ENCODE measurements around the gene AIFM3.

Gene AIFM3

GRCh38 chr22:20973634-20974286 is 6.7 kb downstream of the AIFM3 start:
- in situ Hi-C loops (cut with MboI; ENCODE audit: low sequenced_read_pairs): no loop called here

GRCh38 chr22:20974336-20974955 is 7.4 kb downstream of the AIFM3 start:
- in situ Hi-C loops (cut with MboI; ENCODE audit: low sequenced_read_pairs): no loop called here

- in situ Hi-C loops (cut with MboI; ENCODE audit: low sequenced_read_pairs): no loop called here
Observed at GRCh38 chr22:20975541-20976290, 8.7 kb downstream of the AIFM3 start.

- in situ Hi-C loops (cut with MboI; ENCODE audit: low sequenced_read_pairs): no loop called here
Observed at GRCh38 chr22:20976291-20976877, 9.3 kb downstream of the AIFM3 start.

GRCh38 chr22:20977019-20977418 is 10.0 kb downstream of the AIFM3 start:
- in situ Hi-C loops (cut with MboI; ENCODE audit: low sequenced_read_pairs): no loop called here

GRCh38 chr22:20977516-20978170 is 10.6 kb downstream of the AIFM3 start:
- in situ Hi-C loops (cut with MboI; ENCODE audit: low sequenced_read_pairs): no loop called here

- in situ Hi-C loops (cut with MboI; ENCODE audit: low sequenced_read_pairs): no loop called here
Observed at GRCh38 chr22:20978419-20978818, 11.4 kb downstream of the AIFM3 start.

- in situ Hi-C loops (cut with MboI; ENCODE audit: low sequenced_read_pairs): no loop called here
Observed at GRCh38 chr22:20979243-20979809, 12.3 kb downstream of the AIFM3 start.

GRCh38 chr22:20979940-20980453 is 12.9 kb downstream of the AIFM3 start:
- in situ Hi-C loops (cut with MboI; ENCODE audit: low sequenced_read_pairs): no loop called here

GRCh38 chr22:20980523-20980922 is 13.5 kb downstream of the AIFM3 start:
- in situ Hi-C loops (cut with MboI; ENCODE audit: low sequenced_read_pairs): no loop called here

- in situ Hi-C loops (cut with MboI; ENCODE audit: low sequenced_read_pairs): no loop called here
Observed at GRCh38 chr22:20980938-20981722, 14.1 kb downstream of the AIFM3 start.

- in situ Hi-C loops (cut with MboI; ENCODE audit: low sequenced_read_pairs): no loop called here
Observed at GRCh38 chr22:20981787-20982562, 14.9 kb downstream of the AIFM3 start, which contains the start of gene LZTR1. LZTR1 (plus strand) TSS chr22:20982297; CDS start chr22:20982372, 75 bp downstream.

- in situ Hi-C loops (cut with MboI; ENCODE audit: low sequenced_read_pairs): no loop called here
Observed at GRCh38 chr22:20982563-20982882, 15.5 kb downstream of the AIFM3 start.

GRCh38 chr22:20983081-20983771 is 16.2 kb downstream of the AIFM3 start:
- in situ Hi-C loops (cut with MboI; ENCODE audit: low sequenced_read_pairs): no loop called here

- in situ Hi-C loops (cut with MboI; ENCODE audit: low sequenced_read_pairs): no loop called here
Observed at GRCh38 chr22:20985720-20986119, 18.7 kb downstream of the AIFM3 start.

- in situ Hi-C loops (cut with MboI; ENCODE audit: low sequenced_read_pairs): no loop called here
Observed at GRCh38 chr22:20986365-20986764, 19.3 kb downstream of the AIFM3 start.

GRCh38 chr22:20987375-20987774 is 20.3 kb downstream of the AIFM3 start:
- in situ Hi-C loops (cut with MboI; ENCODE audit: low sequenced_read_pairs): no loop called here

- in situ Hi-C loops (cut with MboI; ENCODE audit: low sequenced_read_pairs): no loop called here
Observed at GRCh38 chr22:20988573-20989322, 21.7 kb downstream of the AIFM3 start.
